ENCODE results near the gene CLSTN1. TPM values are rescaled to one million over a fixed set of nuclear protein-coding genes. Genes with fewer than 3 reads are reported as not detected.
A peak's percentile ranks its signal among the peaks of the same experiment; 100 is the strongest.

CLSTN1 gene
- total and polyA plus RNA-seq, 11 donors: 37.6 to 79.4 (median 61.2) TPM

GRCh38 chr1:9696793-9697192 is 127.0 kb downstream of the CLSTN1 start:
- ATAC-seq (no peak), DNase-seq (no peak)
- peaks cover 0 to under 1% (median 0%) of the 10 kb centered on the region in 12 donors for H3K4me1 ChIP-seq
- 93 to 99% (median 98%) methylated on average over 2 of the region's 2 CpGs for whole genome bisulfite sequencing, 4 donors
- H3K36me3 ChIP-seq: peaks cover 0 to 43% (median 0%) of the 10 kb centered on the region in 9 donors
- H3K4me3 ChIP-seq: no peak overlapping the region
- no peaks in the 10 kb centered on the region for H3K9me3 ChIP-seq
- intact Hi-C loops (cut with DNase I): no loop called here
- H3K27me3 ChIP-seq: no peaks in the 10 kb centered on the region
- TF ChIP-seq CTCF (IDR thresholded peaks at IDR 0.05): no peak
- no peak for TF ChIP-seq POLR2A (IDR thresholded peaks at IDR 0.05)
- H3K27ac ChIP-seq: no peak overlapping the region

GRCh38 chr1:9691691-9692090 is 132.1 kb downstream of the CLSTN1 start:
- H3K27ac ChIP-seq: no peak overlapping the region
- 76 to 82% (median 80%) methylated on average over 5 of the region's 5 CpGs for WGBS, 4 donors
- H3K36me3 ChIP-seq: peaks cover 0 to 24% (median 0%) of the 10 kb centered on the region in 9 donors
- no peak overlapping the region for H3K4me3 ChIP-seq
- H3K9me3 ChIP-seq: no peaks in the 10 kb centered on the region
- no peaks in the 10 kb centered on the region for H3K27me3 ChIP-seq
- H3K4me1 ChIP-seq: peaks cover 0 to 43% (median 26%) of the 10 kb centered on the region in 12 donors
- intact Hi-C loops (cut with DNase I): no loop called here
- DNase-seq (no peak), ATAC-seq (no peak)
- TF ChIP-seq POLR2A (IDR thresholded peaks at IDR 0.05) (no peak), CTCF (IDR thresholded peaks at IDR 0.05) (no peak)

- 87 to 91% (median 89%) methylated on average over 6 of the region's 6 CpGs for WGBS, 4 donors
- Histone ChIP-seq H3K4me3 (no peak overlapping the region), H3K27me3 (no peaks in the 10 kb centered on the region), H3K36me3 (peaks cover 0 to 24% (median 0%) of the 10 kb centered on the region in 9 donors), H3K4me1 (peaks cover 0 to 49% (median 26%) of the 10 kb centered on the region in 12 donors), H3K9me3 (no peaks in the 10 kb centered on the region), H3K27ac (no peak overlapping the region)
- no peak for DNase-seq
- no peak for ATAC-seq
- intact Hi-C loops (cut with DNase I): no loop called here
- TF ChIP-seq POLR2A (IDR thresholded peaks at IDR 0.05): no peak
- no peak for TF ChIP-seq CTCF (IDR thresholded peaks at IDR 0.05)
Measured at GRCh38 chr1:9691108-9691445, 132.7 kb downstream of the CLSTN1 start.

GRCh38 chr1:9690440-9691107 is 133.2 kb downstream of the CLSTN1 start:
- peak overlapping the region in 10 of 12 donors; percentile 56 to 92 (median 76) for H3K4me3 ChIP-seq
- WGBS, 4 donors: 75 to 79% (median 76%) methylated on average over 14 of the region's 14 CpGs
- peak overlapping the region in 1 of 12 donors; percentile 68 for H3K27ac ChIP-seq
- H3K27me3 ChIP-seq: no peaks in the 10 kb centered on the region
- H3K36me3 ChIP-seq: peaks cover 0 to 24% (median 0%) of the 10 kb centered on the region in 9 donors
- peaks cover 0 to 54% (median 26%) of the 10 kb centered on the region in 12 donors for H3K4me1 ChIP-seq
- no peaks in the 10 kb centered on the region for H3K9me3 ChIP-seq
- ATAC-seq: no peak
- TF ChIP-seq POLR2A (IDR thresholded peaks at IDR 0.05) (no peak), CTCF (IDR thresholded peaks at IDR 0.05) (no peak)
- intact Hi-C loops (cut with DNase I): no loop called here
- DNase-seq: no peak
